Activated CD4-positive, alpha-beta memory T cell treated with anti-CD3 and anti-CD28 coated beads for 36 hours (primary cell): Measurements from ENCODE around the gene LRCH4. TPM values are rescaled to one million over a fixed set of nuclear protein-coding genes. Genes with fewer than 3 reads are reported as not detected.

Experiments
- CTCF ChIA-PET: fragments of 350-600 bp; sonication (Branson Sonifier 250); formaldehyde crosslinking; loops from one replicate; lab custom pipeline; 2021; ENCODE audit warnings: antibody characterized with exemption, inconsistent platforms; lab: Charles Lee
- POLR2A ChIA-PET: fragments of 350-600 bp; sonication (Branson Sonifier 250); formaldehyde crosslinking; loops from one replicate; lab custom pipeline; 2021; ENCODE audit warnings: antibody characterized with exemption; lab: Charles Lee
- DNase-seq: peaks from one replicate; pipeline ENCODE4 v3.0.0-alpha.2; 2020
- H3K27ac Mint-ChIP-seq: one replicate; pipeline ENCODE4 v1.8.0; 2021; ENCODE audit warnings: mixed read lengths
- H3K27me3 Mint-ChIP-seq: one replicate; pipeline ENCODE4 v1.8.0; 2021; ENCODE audit warnings: mixed read lengths
- H3K36me3 Mint-ChIP-seq: one replicate; pipeline ENCODE4 v1.8.0; 2021; ENCODE audit warnings: mixed read lengths
- H3K4me1 Mint-ChIP-seq: one replicate; pipeline ENCODE4 v1.8.0; 2021; ENCODE audit warnings: low read depth, mixed read lengths
- H3K4me3 Mint-ChIP-seq: one replicate; pipeline ENCODE4 v1.8.0; 2021; ENCODE audit warnings: mild to moderate bottlenecking, mixed read lengths
- H3K9me3 Mint-ChIP-seq: one replicate; pipeline ENCODE4 v1.8.0; 2021; ENCODE audit warnings: mixed read lengths
- intact Hi-C: fragments of 100-400 bp; cut with micrococcal nuclease; formaldehyde crosslinking; loops from one replicate; pipeline ENCODE4 v1.15.1; 2023
- total RNA-seq, 2 experiments: library from RNA; stranded (reverse); gene quantifications; one replicate each; pipeline ENCODE4 v1.2.3, GENCODE V29; 2021

Gene LRCH4
- total RNA-seq, 2 experiments from 2014 or later = 93.4 to 97.7 TPM

GRCh38 chr7:100590077-100590737, 4.3 kb upstream of the LRCH4 start:
- H3K27me3 Mint-ChIP-seq = peaks cover 2% of the 10 kb centered on the region
- no peak for DNase-seq
- no peak overlapping the region for H3K4me3 Mint-ChIP-seq
- no peak overlapping the region for H3K27ac Mint-ChIP-seq
- intact Hi-C loops = no loop called here
- no peaks in the 10 kb centered on the region for H3K36me3 Mint-ChIP-seq
- no peaks in the 10 kb centered on the region for H3K9me3 Mint-ChIP-seq
- POLR2A ChIA-PET = interaction anchor here (1.1 kb wide), 1 partner anchor 97 kb away, joined by 3 read pairs; no protein-coding TSS in a partner anchor
- CTCF ChIA-PET = interaction anchor here (0.9 to 2.1 kb wide), 2 partner anchors 15 to 30 kb away, joined by 3 to 6 read pairs; no protein-coding TSS in a partner anchor
- H3K4me1 Mint-ChIP-seq = no peaks in the 10 kb centered on the region

GRCh38 chr7:100589341-100589947, 3.5 kb upstream of the LRCH4 start:
- Mint-ChIP-seq H3K27me3 (peaks cover 2% of the 10 kb centered on the region), H3K9me3 (no peaks in the 10 kb centered on the region), H3K4me1 (no peaks in the 10 kb centered on the region), H3K27ac (no peak overlapping the region), H3K4me3 (no peak overlapping the region), H3K36me3 (no peaks in the 10 kb centered on the region)
- intact Hi-C loops = loop anchor here (5.0 kb wide), 1 partner anchor 103 kb away; the partner anchor contains the start of gene GIGYF1
- POLR2A ChIA-PET = interaction anchor here (1.1 kb wide), 1 partner anchor 96 kb away, joined by 3 read pairs; no protein-coding TSS in a partner anchor
- DNase-seq = no peak
- CTCF ChIA-PET = interaction anchor here (0.9 to 2.1 kb wide), 4 partner anchors 14 to 30 kb away, joined by 3 to 6 read pairs (median 3); partner anchors contain the start of gene MOSPD3

DNA sequence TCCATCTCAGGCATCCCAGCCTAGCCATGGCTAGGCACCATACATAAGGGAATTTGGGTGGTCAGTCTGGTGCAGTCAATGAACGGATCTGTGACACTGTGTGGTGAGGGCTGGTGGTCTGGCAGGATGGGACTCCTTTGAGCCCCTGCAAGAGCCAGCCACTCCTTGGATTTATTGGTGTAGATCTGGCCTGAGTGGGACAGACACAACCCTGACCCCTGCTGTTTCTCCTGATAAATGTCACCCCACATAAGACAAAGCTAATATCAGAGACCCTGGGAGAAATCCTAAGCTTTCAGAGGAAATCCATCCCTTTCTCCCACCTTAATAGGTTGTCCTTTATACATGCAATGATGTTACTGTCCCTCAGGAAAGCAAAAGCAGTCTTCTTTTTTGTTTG, 2.5 kb upstream of the LRCH4 start:
- DNase-seq = no peak
- Mint-ChIP-seq H3K27ac (no peak overlapping the region), H3K4me3 (peak overlapping the region; percentile 25), H3K27me3 (peaks cover 2% of the 10 kb centered on the region), H3K36me3 (no peaks in the 10 kb centered on the region), H3K4me1 (peaks cover 6% of the 10 kb centered on the region), H3K9me3 (no peaks in the 10 kb centered on the region)
- ChIA-PET CTCF (interaction anchor here (1.1 to 2.1 kb wide), 3 partner anchors 15 to 29 kb away, joined by 3 to 6 read pairs (median 3); partner anchors contain the start of gene MOSPD3), POLR2A (no interaction called here)
- intact Hi-C loops = loop anchor here (5.0 kb wide), 1 partner anchor 104 kb away; the partner anchor contains the start of gene GIGYF1

DNA sequence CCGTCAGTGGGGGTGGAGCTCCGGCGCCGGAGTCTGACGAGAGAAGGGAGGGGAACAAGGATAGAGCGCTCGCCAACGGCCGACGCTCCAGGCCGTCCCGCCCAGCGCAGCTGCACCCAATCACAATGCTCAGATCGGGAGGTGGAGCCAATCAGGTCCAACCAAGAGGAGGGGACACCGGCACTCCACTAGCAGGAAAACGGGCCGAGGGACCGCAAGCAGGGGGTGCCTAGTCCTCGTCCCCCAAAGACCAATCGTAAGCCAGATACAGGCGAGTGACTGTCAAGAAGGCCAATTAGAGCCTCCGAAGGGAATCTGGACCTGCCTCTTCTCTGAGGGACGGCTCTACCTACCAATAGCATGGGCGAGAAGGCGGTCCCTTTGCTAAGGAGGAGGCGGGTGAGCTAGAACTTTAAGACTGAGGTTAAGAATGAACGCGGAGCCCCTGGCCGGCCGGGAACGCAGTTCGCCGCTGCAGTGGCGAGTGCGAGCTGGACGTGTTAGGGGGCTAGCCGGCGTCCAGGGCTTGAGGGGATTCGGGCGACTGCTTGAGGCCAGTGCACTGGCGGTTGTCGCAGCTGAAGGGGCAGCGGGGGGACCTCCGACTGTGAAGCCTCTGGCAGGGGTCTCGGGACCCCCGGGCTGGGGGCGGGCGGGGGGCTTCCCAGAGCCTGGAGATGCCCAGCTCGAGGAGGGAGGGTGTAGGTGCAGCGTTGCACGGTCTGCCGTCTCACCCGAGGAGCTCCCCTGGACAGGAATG, 517 bp upstream of the LRCH4 start, which contains the start of gene FBXO24:
TSS of gene FBXO24 (plus strand) at position 63 of the 760 bp plus-strand sequence. CDS start at position 361, 298 bp downstream.
- intact Hi-C loops = loop anchor here (1.0 to 5.0 kb wide), 9 partner anchors 18 to 157 kb away; partner anchors contain the start of genes GIGYF1, GNB2, MEPCE and MOSPD3
- Mint-ChIP-seq H3K9me3 (no peaks in the 10 kb centered on the region), H3K27me3 (peaks cover 2% of the 10 kb centered on the region), H3K4me1 (peaks cover 20% of the 10 kb centered on the region), H3K36me3 (peaks cover 5% of the 10 kb centered on the region), H3K27ac (peak within 1 kb of the TSS; percentile 98), H3K4me3 (peak within 1 kb of the TSS; percentile 85)
- ChIA-PET CTCF (interaction anchor here (0.7 to 4.6 kb wide), 18 partner anchors 10 to 378 kb away, joined by 3 to 38 read pairs (median 8); partner anchors contain the start of genes GIGYF1, MOSPD3, POP7 and SLC12A9), POLR2A (interaction anchor here (0.6 to 4.1 kb wide), 22 partner anchors 10 to 289 kb away, joined by 3 to 31 read pairs (median 4); partner anchors contain the start of genes AGFG2, GNB2, MOSPD3 and POP7)
- peak; percentile 100 for DNase-seq

DNA sequence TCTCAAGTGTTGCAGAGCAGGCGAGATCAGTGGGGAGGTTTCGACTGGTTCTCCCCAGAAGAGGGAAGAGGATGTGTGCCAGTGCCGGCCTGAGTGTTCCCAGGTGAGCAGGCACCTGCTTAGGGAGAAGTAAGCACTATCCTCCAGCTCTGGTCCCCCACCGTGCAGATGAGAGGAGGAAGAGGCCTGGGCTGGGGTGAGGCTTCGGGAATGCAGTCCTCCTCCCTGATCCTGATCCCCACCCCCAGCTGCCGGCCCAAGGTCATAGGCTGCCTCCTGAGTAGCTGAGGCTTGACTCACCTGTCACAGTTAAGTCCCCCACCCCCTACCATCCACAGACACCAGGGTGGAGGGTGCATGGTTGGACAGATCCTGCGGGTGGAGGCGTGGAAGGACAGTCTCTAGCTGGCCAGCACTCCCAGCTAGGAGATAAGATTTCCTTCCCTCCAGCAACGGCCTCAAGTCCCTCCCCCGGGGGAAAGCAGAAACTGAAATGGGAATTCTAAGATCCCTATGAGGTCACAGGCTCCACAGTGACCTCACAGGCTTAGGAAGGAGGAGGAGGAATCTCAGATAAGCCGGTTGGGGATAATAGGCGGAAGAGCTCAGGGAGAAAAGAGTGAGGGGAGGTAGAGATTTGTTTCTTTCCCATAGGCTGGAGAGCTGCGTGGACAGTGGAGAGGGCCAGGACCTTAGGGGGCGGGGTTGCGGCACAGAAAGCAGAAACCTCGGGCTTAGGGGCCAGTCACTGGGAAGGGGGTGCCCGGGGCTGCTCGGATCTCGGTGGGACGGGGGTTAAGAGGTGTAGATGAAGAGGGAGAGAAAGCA, 1.0 kb downstream of the LRCH4 start:
- Mint-ChIP-seq H3K4me1 (peaks cover 20% of the 10 kb centered on the region), H3K27ac (peak overlapping the region; percentile 98), H3K9me3 (no peaks in the 10 kb centered on the region), H3K36me3 (peaks cover 9% of the 10 kb centered on the region), H3K27me3 (peaks cover 2% of the 10 kb centered on the region), H3K4me3 (peak overlapping the region; percentile 85)
- POLR2A ChIA-PET = interaction anchor here (0.7 to 4.1 kb wide), 16 partner anchors 15 to 461 kb away, joined by 3 to 31 read pairs (median 4); partner anchors contain the start of genes AGFG2, GNB2, MOSPD3 and POP7
- peak; percentile 42 for DNase-seq
- CTCF ChIA-PET = interaction anchor here (0.8 to 4.6 kb wide), 12 partner anchors 20 to 141 kb away, joined by 3 to 38 read pairs (median 10); partner anchors contain the start of genes GIGYF1, MOSPD3 and POP7
- intact Hi-C loops = loop anchor here (5.0 kb wide), 1 partner anchor 107 kb away; the partner anchor contains the start of gene GIGYF1

DNA sequence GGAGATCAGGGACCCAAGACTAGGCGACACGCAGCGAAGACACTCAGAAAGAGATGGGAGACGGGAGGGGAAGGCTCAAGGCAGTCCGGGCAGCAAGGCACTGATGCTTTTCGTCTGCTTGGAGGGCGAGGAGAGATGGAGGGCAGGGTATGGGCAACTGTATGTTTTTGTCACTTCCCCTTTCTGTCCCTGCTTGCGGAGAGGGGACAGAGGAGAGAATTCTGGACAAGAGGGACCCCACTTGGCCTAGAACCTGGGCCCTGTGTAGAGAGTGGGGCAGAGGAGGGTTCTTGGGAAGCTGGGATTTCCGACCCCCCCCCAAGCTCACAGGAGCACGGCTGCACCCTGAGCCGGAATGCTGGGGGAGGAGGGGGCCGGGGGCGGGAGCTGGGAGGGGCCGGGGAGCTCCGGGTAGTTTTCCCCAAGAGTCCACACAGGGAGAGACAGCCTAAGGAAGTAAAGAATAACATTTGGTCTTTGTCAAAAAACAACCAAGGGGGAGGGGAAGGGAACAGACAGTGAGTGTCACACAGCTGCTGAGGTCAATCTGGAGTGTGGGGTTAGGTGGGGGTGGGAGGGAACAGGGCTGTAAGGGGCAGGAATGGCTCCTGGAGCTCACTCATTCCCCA, 1.8 kb downstream of the LRCH4 start:
- DNase-seq = peak; percentile 28
- no peaks in the 10 kb centered on the region for H3K9me3 Mint-ChIP-seq
- ChIA-PET CTCF (interaction anchor here (0.5 to 4.6 kb wide), 14 partner anchors 13 to 141 kb away, joined by 3 to 38 read pairs (median 8); partner anchors contain the start of genes GIGYF1 and POP7), POLR2A (interaction anchor here (0.6 to 4.1 kb wide), 11 partner anchors 14 to 155 kb away, joined by 3 to 31 read pairs (median 5); partner anchors contain the start of genes MOSPD3, POP7 and ZCWPW1)
- peaks cover 12% of the 10 kb centered on the region for H3K36me3 Mint-ChIP-seq
- H3K4me1 Mint-ChIP-seq = peaks cover 20% of the 10 kb centered on the region
- H3K4me3 Mint-ChIP-seq = peak overlapping the region; percentile 85
- H3K27ac Mint-ChIP-seq = peak overlapping the region; percentile 98
- intact Hi-C loops = no loop called here
- H3K27me3 Mint-ChIP-seq = peaks cover 2% of the 10 kb centered on the region

GRCh38 chr7:100583132-100584053, 2.5 kb downstream of the LRCH4 start:
- CTCF ChIA-PET = interaction anchor here (0.5 to 4.6 kb wide), 10 partner anchors 12 to 142 kb away, joined by 3 to 38 read pairs (median 8); partner anchors contain the start of genes GIGYF1 and POP7
- H3K9me3 Mint-ChIP-seq = no peaks in the 10 kb centered on the region

DNA sequence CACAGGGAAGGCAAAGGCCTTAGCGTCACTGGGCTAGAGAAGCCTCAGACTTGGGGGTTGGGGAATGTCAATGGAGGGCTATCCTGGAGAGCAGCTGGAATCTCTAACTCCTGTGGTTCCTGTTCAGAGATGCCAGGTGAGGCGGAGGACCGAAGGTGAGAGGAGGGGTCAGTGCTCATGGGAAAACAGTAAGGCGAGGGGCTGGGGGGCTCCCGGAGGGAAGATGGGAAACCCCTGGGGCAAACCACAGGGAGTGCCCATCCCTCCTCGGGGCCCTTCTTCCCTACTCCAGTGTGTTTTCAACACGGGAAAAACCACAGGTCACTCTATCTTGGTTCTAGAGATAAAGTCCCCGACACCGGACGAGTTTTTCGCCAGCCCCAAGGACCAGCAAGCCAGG, 3.3 kb downstream of the LRCH4 start:
- ChIA-PET CTCF (interaction anchor here (1.4 to 4.6 kb wide), 4 partner anchors 11 to 100 kb away, joined by 3 to 30 read pairs (median 14); no protein-coding TSS in a partner anchor), POLR2A (no interaction called here)
- H3K36me3 Mint-ChIP-seq = peaks cover 17% of the 10 kb centered on the region
- DNase-seq = no peak
- intact Hi-C loops = loop anchor here (1.0 kb wide), 1 partner anchor 36 kb away; no protein-coding TSS in a partner anchor
- peaks cover 2% of the 10 kb centered on the region for H3K27me3 Mint-ChIP-seq
- H3K4me3 Mint-ChIP-seq = no peak overlapping the region
- no peaks in the 10 kb centered on the region for H3K9me3 Mint-ChIP-seq
- peak overlapping the region; percentile 98 for H3K27ac Mint-ChIP-seq
- peaks cover 20% of the 10 kb centered on the region for H3K4me1 Mint-ChIP-seq

More at GRCh38 chr7:100583132-100584053, 2.5 kb downstream of the LRCH4 start:
- peaks cover 20% of the 10 kb centered on the region for H3K4me1 Mint-ChIP-seq
- POLR2A ChIA-PET = interaction anchor here (0.6 to 4.1 kb wide), 7 partner anchors 13 to 154 kb away, joined by 3 to 31 read pairs (median 5); partner anchors contain the start of genes MOSPD3 and ZCWPW1
- peak; percentile 87 for DNase-seq
- H3K27me3 Mint-ChIP-seq = peaks cover 2% of the 10 kb centered on the region
- peaks cover 16% of the 10 kb centered on the region for H3K36me3 Mint-ChIP-seq
- intact Hi-C loops = loop anchor here (1.0 kb wide), 1 partner anchor 37 kb away; no protein-coding TSS in a partner anchor
- peak overlapping the region; percentile 85 for H3K4me3 Mint-ChIP-seq
- H3K27ac Mint-ChIP-seq = peak overlapping the region; percentile 98

GRCh38 chr7:100582041-100582579, 3.8 kb downstream of the LRCH4 start:
- intact Hi-C loops = no loop called here
- Mint-ChIP-seq H3K36me3 (peaks cover 19% of the 10 kb centered on the region), H3K9me3 (no peaks in the 10 kb centered on the region), H3K4me3 (no peak overlapping the region), H3K27me3 (peaks cover 2% of the 10 kb centered on the region), H3K4me1 (peaks cover 20% of the 10 kb centered on the region), H3K27ac (peak overlapping the region; percentile 98)
- CTCF ChIA-PET = interaction anchor here (1.0 to 1.8 kb wide), 3 partner anchors 18 to 123 kb away, joined by 3 to 9 read pairs (median 7); no protein-coding TSS in a partner anchor
- POLR2A ChIA-PET = no interaction called here
- no peak for DNase-seq
